Measurements from ENCODE around the gene TBC1D3B.
"Not testable (repeated sequence)": the region's sequence is repeated elsewhere in the genome, so short reads cannot be mapped to it uniquely, and the experiment has no call there.

The TBC1D3B gene

GRCh38 chr17:36176536-36176935, at the start of gene TBC1D3B:
TBC1D3B (minus strand) TSS chr17:36176636; CDS start chr17:36175050, 1,586 bp downstream.
- not testable (repeated sequence) for H3K4me1 Mint-ChIP-seq; H3K4me3 Mint-ChIP-seq; H3K27ac Mint-ChIP-seq; DNase-seq (ENCODE audit: low spot score in 2 of 2); ATAC-seq; H3K36me3 Mint-ChIP-seq; H3K9me3 Mint-ChIP-seq

GRCh38 chr17:36222967-36223366, 46.5 kb upstream of the TBC1D3B start:
- not testable (repeated sequence) for H3K9me3 Mint-ChIP-seq; H3K27ac Mint-ChIP-seq; H3K4me1 Mint-ChIP-seq; DNase-seq (ENCODE audit: low spot score in 2 of 2); H3K4me3 Mint-ChIP-seq; ATAC-seq; H3K36me3 Mint-ChIP-seq

- not testable (repeated sequence) for DNase-seq (ENCODE audit: low spot score in 2 of 2); H3K9me3 Mint-ChIP-seq; ATAC-seq; H3K4me1 Mint-ChIP-seq; H3K4me3 Mint-ChIP-seq; H3K36me3 Mint-ChIP-seq
- peak overlapping the region; percentile 29 for H3K27ac Mint-ChIP-seq
These were observed 45.2 kb upstream of the TBC1D3B start for GRCh38 chr17:36221581-36222100.

GRCh38 chr17:36220737-36221580, 44.5 kb upstream of the TBC1D3B start:
- not testable (repeated sequence) for H3K4me1 Mint-ChIP-seq; H3K36me3 Mint-ChIP-seq; DNase-seq (ENCODE audit: low spot score in 2 of 2); H3K4me3 Mint-ChIP-seq; ATAC-seq; H3K9me3 Mint-ChIP-seq
- peak overlapping the region; percentile 29 for H3K27ac Mint-ChIP-seq

GRCh38 chr17:36219556-36219955, 43.1 kb upstream of the TBC1D3B start:
- not testable (repeated sequence) for H3K36me3 Mint-ChIP-seq; H3K9me3 Mint-ChIP-seq; DNase-seq (ENCODE audit: low spot score in 2 of 2); H3K4me3 Mint-ChIP-seq; H3K27ac Mint-ChIP-seq; ATAC-seq
- H3K4me1 Mint-ChIP-seq: peaks cover 21% of the 10 kb centered on the region

GRCh38 chr17:36215406-36216308, 39.2 kb upstream of the TBC1D3B start:
- H3K4me3 Mint-ChIP-seq: not testable (repeated sequence)

GRCh38 chr17:36214918-36215317, 38.5 kb upstream of the TBC1D3B start:
- Mint-ChIP-seq H3K4me1 (peaks cover 59% of the 10 kb centered on the region), H3K4me3 (no peak overlapping the region), H3K27ac (peak overlapping the region; percentile 23), H3K36me3 (peaks cover 28% of the 10 kb centered on the region), H3K9me3 (peaks cover 10% of the 10 kb centered on the region)
- DNase-seq (ENCODE audit: low spot score in 2 of 2) (no peak), ATAC-seq (no peak)

More at GRCh38 chr17:36215406-36216308, 39.2 kb upstream of the TBC1D3B start:
- not testable (repeated sequence) for H3K9me3 Mint-ChIP-seq; ATAC-seq; DNase-seq (ENCODE audit: low spot score in 2 of 2)
- Mint-ChIP-seq H3K36me3 (peaks cover 27% of the 10 kb centered on the region), H3K27ac (peak overlapping the region; percentile 23), H3K4me1 (peaks cover 52% of the 10 kb centered on the region)

GRCh38 chr17:36213695-36214094, 37.3 kb upstream of the TBC1D3B start:
- ATAC-seq (no peak), DNase-seq (ENCODE audit: low spot score in 2 of 2) (no peak)
- Mint-ChIP-seq H3K4me3 (peak overlapping the region; percentile 85), H3K9me3 (peaks cover 5% of the 10 kb centered on the region), H3K4me1 (peaks cover 66% of the 10 kb centered on the region), H3K27ac (peak overlapping the region; percentile 98), H3K36me3 (peaks cover 28% of the 10 kb centered on the region)

GRCh38 chr17:36212966-36213365, 36.5 kb upstream of the TBC1D3B start:
- peak overlapping the region; percentile 98 for H3K27ac Mint-ChIP-seq
- H3K4me1 Mint-ChIP-seq: peaks cover 66% of the 10 kb centered on the region
- peaks cover 2% of the 10 kb centered on the region for H3K9me3 Mint-ChIP-seq
- peak overlapping the region; percentile 85 for H3K4me3 Mint-ChIP-seq
- DNase-seq (ENCODE audit: low spot score in 2 of 2): no peak
- ATAC-seq: no peak
- H3K36me3 Mint-ChIP-seq: peaks cover 28% of the 10 kb centered on the region

- Mint-ChIP-seq H3K4me1 (peaks cover 70% of the 10 kb centered on the region), H3K27ac (peak overlapping the region; percentile 98), H3K36me3 (peaks cover 28% of the 10 kb centered on the region), H3K4me3 (peak overlapping the region; percentile 85), H3K9me3 (peaks cover 2% of the 10 kb centered on the region)
- no peak for DNase-seq (ENCODE audit: low spot score in 2 of 2)
- no peak for ATAC-seq
These were observed 35.8 kb upstream of the TBC1D3B start for GRCh38 chr17:36212272-36212605.

- peaks cover 76% of the 10 kb centered on the region for H3K4me1 Mint-ChIP-seq
- peak overlapping the region; percentile 98 for H3K27ac Mint-ChIP-seq
- H3K4me3 Mint-ChIP-seq: peak overlapping the region; percentile 85
- not testable (repeated sequence) for H3K9me3 Mint-ChIP-seq
- H3K36me3 Mint-ChIP-seq: peaks cover 28% of the 10 kb centered on the region
- peak; percentile 62 for ATAC-seq
- DNase-seq (ENCODE audit: low spot score in 2 of 2): peak in 1 of 2 donors; percentile 60
These were observed 35.2 kb upstream of the TBC1D3B start for GRCh38 chr17:36211484-36212271.

- Mint-ChIP-seq H3K27ac (peak within 1 kb of the TSS; percentile 98), H3K36me3 (peaks cover 28% of the 10 kb centered on the region)
- DNase-seq (ENCODE audit: low spot score in 2 of 2): peak in 1 of 2 donors; percentile 76
These were observed 34.2 kb upstream of the TBC1D3B start, which contains the start of gene CCL4L2 for GRCh38 chr17:36210439-36211211. CCL4L2 (plus strand) TSS chr17:36211063.

GRCh38 chr17:36209575-36209974, 33.1 kb upstream of the TBC1D3B start:
- Mint-ChIP-seq H3K4me1 (peaks cover 77% of the 10 kb centered on the region), H3K36me3 (peaks cover 28% of the 10 kb centered on the region), H3K27ac (peak overlapping the region; percentile 69), H3K9me3 (no peaks in the 10 kb centered on the region), H3K4me3 (no peak overlapping the region)
- ATAC-seq: no peak
- DNase-seq (ENCODE audit: low spot score in 2 of 2): no peak

More at GRCh38 chr17:36210439-36211211, 34.2 kb upstream of the TBC1D3B start, which contains the start of gene CCL4L2:
- Mint-ChIP-seq H3K4me3 (peak within 1 kb of the TSS; percentile 85), H3K4me1 (peaks cover 81% of the 10 kb centered on the region)
- ATAC-seq: peak; percentile 72
- H3K9me3 Mint-ChIP-seq: not testable (repeated sequence)

GRCh38 chr17:36207383-36207782, 30.9 kb upstream of the TBC1D3B start:
- H3K27ac Mint-ChIP-seq: peak overlapping the region; percentile 12
- H3K4me1 Mint-ChIP-seq: peaks cover 70% of the 10 kb centered on the region

More at GRCh38 chr17:36207383-36207782, 30.9 kb upstream of the TBC1D3B start:
- not testable (repeated sequence) for H3K4me3 Mint-ChIP-seq; ATAC-seq; DNase-seq (ENCODE audit: low spot score in 2 of 2); H3K9me3 Mint-ChIP-seq
- peaks cover 18% of the 10 kb centered on the region for H3K36me3 Mint-ChIP-seq
